HG03520 (cell line): ENCODE results near the gene ARHGDIG.
"Not testable (repeated sequence)": the region's sequence is repeated elsewhere in the genome, so short reads cannot be mapped to it uniquely, and the experiment has no call there.

Source experiments
- ATAC-seq: cut with Tn5 transposase; IDR thresholded peaks from one replicate; pipeline ENCODE4 v1.9.1; 2021; ENCODE audit warnings: mild to moderate bottlenecking, moderate library complexity; ENCODE audit not compliant: unreplicated experiment

Gene ARHGDIG

GRCh38 chr16:280552-280951, at the start of gene ARHGDIG:
Gene ARHGDIG, plus strand, starts transcription at chr16:280591. Its CDS starts 90 bp downstream, at chr16:280681.
- ATAC-seq, result no peak

GRCh38 chr16:230949-231348, 49.4 kb upstream of the ARHGDIG start:
- ATAC-seq, result no peak

DNA sequence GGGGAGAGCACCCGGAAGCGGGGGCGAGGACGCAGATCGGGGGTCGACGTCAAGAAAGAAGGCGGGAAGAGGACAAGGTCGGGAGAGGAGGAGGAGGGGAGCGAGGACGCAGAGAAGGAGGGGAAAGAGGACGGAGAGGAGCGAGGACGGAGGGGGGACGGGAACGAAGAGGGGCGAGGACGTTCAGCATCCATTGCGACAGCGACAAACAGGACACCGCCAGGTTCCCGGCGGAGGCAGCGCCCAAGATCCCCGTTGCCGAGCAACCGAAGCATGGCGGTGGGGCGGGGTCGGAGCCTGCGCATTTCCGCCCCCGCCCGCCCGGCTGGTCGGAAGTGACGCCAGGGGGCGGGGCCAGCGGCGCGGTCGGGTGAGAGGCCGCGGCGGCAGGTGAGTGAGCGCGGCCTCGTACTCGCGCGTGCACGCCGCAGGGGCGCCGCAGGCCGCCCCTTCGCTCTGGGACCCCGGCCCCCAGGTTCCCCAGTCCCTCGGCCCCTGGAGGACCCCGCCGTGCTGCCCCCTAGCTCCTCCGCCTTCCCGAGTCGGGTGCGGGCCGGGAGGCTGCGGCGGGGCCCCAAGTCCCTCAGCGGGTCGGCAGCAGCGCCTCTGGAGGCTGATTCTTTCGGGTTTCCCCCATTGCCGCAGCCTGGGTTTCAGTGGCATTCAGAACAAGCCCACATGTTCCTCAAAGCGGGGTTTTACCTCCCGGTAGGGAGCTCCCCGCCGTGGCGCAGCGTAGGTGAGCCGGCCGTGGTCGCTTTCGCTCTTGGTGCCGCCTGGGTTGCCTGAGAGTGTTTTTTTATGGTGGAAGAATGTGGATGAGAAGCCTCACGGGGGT, 45.7 kb upstream of the ARHGDIG start, which contains the start of gene FAM234A:
Gene FAM234A, plus strand, starts transcription at position 354 of the 838 bp plus-strand sequence. CDS start 19,593 bp downstream, outside the sequence.
- peak; percentile 77 for ATAC-seq

DNA sequence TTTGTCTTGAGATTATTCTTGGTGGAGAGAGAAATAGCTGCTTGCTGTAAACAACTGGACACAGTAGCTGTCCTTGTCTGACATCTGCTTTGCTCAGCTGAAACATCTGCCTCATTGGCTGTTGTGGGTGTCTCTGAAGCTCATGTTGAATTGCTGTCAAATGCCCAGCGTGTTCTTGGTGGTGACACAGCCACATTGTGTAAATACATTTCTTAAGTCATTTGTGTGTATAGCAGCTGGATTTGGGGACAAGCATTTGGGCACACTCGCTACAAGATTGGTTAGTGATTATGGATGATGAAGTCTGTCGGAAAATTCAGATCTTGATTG, 40.5 kb upstream of the ARHGDIG start:
- no peak for ATAC-seq

DNA sequence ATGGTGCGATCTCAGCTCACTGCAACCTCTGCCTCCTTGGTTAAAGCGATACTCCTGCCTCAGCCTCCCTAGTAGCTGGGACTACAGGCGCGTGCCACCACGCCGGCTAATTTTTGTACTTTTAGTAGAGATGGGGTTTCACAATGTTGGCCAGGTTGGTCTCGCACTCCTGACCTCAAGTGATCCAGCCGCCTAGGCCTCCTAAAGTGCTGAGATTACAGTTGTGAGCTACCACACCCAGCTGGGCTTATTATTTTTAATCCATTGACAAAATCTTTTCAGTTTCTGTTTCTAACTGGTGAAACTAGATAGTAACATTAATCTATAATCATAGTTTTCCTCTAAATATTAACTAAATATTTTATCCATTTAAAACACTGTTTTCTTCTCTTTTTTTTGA, 39.8 kb upstream of the ARHGDIG start:
- ATAC-seq, result no peak

- ATAC-seq, result no peak
Observed at GRCh38 chr16:242281-242680, 38.1 kb upstream of the ARHGDIG start.

- ATAC-seq, result no peak
Observed at GRCh38 chr16:243348-243747, 37.0 kb upstream of the ARHGDIG start.

DNA sequence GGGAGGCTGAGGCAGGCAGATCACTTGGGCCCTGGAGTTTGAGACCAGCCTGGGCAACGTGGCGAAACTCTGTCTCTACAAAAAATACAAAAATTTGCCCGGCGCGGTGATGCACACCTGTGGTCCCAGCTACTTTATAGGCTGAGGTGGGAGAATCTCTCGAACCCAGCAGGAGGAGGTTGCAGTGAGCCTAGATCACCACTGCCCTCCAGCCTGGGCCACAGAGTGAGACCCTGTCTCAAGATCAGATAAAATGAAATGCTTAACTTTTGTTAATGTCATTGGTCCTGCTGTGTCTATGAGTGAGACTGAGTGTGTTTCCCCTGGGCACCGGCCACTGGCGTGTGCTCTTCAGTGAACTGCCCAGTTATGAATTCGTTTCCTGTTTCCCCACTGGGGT, 35.3 kb upstream of the ARHGDIG start:
- ATAC-seq, result no peak

- no peak for ATAC-seq
Observed at GRCh38 chr16:247027-247426, 33.4 kb upstream of the ARHGDIG start.

GRCh38 chr16:249431-249830, 31.0 kb upstream of the ARHGDIG start:
- no peak for ATAC-seq

GRCh38 chr16:252366-253337, 27.7 kb upstream of the ARHGDIG start:
- ATAC-seq, result no peak

GRCh38 chr16:253833-254232, 26.6 kb upstream of the ARHGDIG start:
- no peak for ATAC-seq

DNA sequence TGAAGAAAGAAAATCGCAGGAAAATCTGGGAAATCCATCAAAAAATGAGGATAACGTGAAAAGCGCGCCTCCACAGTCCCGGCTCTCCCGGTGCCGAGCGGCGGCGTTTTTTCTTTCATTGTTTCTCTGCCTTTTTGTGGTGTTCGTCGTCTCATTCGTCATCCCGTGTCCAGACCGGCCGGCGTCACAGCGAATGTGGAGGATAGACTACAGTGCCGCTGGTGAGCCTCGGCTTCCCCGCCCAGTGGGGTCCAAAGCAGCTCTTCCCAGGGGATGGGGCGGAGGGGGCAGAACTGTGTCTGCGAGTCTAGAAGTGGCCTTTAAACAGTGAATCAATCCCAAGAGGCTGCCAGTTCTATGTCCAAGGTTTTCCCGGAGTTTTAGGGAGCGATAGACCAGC, 25.9 kb upstream of the ARHGDIG start:
- no peak for ATAC-seq

- no peak for ATAC-seq
Observed at GRCh38 chr16:255183-255582, 25.2 kb upstream of the ARHGDIG start.

DNA sequence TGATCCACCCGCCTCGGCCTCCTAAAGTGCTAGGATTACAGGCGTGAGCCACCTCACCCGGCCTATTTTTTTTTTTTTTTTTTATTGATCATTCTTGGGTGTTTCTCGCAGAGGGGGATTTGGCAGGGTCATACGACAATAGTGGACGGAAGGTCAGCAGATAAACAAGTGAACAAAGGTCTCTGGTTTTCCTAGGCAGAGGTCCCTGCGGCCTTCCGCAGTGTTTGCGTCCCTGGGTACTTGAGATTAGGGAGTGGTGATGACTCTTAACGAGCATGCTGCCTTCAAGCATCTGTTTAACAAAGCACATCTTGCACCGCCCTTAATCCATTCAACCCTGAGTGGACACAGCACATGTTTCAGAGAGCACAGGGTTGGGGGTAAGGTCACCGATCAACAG, 22.3 kb upstream of the ARHGDIG start:
- ATAC-seq, result not testable (repeated sequence)

DNA sequence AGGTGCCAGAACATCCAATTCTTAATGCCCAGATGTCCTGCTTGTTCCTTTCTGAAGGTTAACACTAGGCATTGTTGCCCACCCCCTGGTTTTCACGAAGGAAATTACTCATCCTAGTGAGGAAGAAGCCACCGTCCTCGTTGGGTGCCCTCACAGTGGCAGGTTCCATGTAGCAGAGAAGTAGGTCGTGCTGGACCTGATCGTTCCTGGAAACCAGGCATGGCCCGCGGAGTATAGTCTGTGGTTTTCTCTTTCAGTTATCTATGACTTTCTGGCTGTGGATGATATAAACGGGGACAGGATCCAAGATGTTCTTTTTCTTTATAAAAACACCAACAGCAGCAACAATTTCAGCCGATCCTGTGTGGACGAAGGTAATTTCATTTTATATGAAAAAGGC, 21.2 kb upstream of the ARHGDIG start:
- no peak for ATAC-seq

DNA sequence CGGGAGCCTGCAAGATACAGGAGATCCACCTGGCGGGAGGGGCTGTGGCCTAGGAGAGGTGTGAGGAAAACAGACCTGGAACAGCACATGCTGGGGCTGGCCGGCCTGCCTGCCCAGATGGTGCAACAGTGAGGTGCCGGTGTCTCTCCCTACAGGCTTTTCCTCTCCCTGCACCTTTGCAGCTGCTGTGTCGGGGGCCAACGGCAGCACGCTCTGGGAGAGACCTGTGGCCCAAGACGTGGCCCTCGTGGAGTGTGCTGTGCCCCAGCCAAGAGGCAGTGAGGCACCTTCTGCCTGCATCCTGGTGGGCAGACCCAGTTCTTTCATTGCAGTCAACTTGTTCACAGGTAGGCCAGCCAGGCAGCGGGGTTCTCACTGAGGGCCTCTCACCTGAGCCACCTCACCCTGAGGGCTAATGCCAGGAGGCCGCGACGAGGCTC, 20.6 kb upstream of the ARHGDIG start:
- ATAC-seq, result no peak

GRCh38 chr16:260326-260725, 20.1 kb upstream of the ARHGDIG start:
- ATAC-seq, result no peak

GRCh38 chr16:261031-261691, 19.2 kb upstream of the ARHGDIG start:
- no peak for ATAC-seq

DNA sequence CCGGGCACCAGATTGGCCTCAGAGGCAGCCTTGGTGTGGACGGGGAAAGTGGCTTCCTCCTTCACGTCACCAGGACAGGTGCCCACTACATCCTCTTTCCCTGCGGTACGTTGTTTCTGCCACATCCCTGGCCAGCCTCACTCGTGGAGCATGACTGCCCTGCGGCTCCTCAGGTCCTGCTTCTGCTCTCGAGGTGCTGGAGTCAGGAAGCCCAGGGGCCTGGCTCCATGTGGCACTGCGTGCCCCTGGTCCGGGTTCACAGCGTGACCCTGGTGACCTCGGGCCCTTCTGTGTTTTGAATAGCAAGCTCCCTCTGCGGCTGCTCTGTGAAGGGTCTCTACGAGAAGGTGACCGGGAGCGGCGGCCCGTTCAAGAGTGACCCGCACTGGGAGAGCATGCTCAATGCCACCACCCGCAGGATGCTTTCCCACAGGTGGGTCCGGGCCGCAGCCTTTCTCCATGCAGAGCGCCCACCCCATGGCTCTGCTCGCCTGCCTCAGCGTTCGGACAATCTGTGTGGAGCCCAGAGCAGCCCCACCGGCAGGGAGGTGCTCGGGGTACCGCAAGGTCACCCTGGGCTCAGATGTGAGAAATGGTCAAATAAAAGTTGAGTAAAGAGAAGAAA, 18.2 kb upstream of the ARHGDIG start:
- ATAC-seq, result no peak
